ENCODE measurements around the gene NPIPA5. TPM values are rescaled to one million over a fixed set of nuclear protein-coding genes. Genes with fewer than 3 reads are reported as not detected.
"Not testable (repeated sequence)": the region's sequence is repeated elsewhere in the genome, so short reads cannot be mapped to it uniquely, and the experiment has no call there.

The NPIPA5 gene
- polyA plus RNA-seq (2013, experiment 1 of 2): 6.0 TPM
- 5.2 TPM for polyA plus RNA-seq (2013, experiment 2 of 2)

DNA sequence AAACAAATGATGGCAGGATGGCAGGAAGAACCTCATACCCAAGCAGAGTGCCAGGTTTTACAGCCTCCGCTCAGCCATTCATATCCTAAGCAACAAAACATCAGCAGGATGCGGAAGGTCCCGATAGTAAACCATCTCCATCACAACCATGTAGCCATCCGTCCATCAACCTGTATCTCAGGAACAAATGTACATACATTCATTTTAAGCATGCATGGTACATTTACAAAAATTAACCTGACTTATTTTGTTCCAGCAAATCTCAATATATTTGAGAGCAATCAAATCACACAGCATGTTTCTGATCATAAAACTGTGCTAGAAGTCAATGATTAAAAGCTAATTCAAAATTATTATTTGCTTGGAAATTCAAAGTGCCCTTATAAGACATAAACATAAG is at the start of gene NPIPA5:
Gene NPIPA5, minus strand, starts transcription at position 101 of the 400 bp plus-strand sequence. Its CDS starts 0 bp downstream, at position 101.
- H3K4me1 ChIP-seq (ENCODE audit: control insufficient read depth in 2 of 2, insufficient read depth in 1 of 2, low read depth in 1 of 2, low read length in 2 of 2); H3K79me1 ChIP-seq (ENCODE audit: low read depth, low read length); H2AK5ac ChIP-seq (ENCODE audit: low read depth, low read length); H2AFZ ChIP-seq (ENCODE audit: low read length); H3K9ac ChIP-seq (ENCODE audit: low read depth, low read length, poor library complexity); H4K91ac ChIP-seq (ENCODE audit: low read depth, low read length, poor library complexity); DNase-seq (ENCODE audit: low spot score); H2BK12ac ChIP-seq (ENCODE audit: low read length); H3K4me3 ChIP-seq (ENCODE audit: low read length in 2 of 2); H3K14ac ChIP-seq (ENCODE audit: low read length); H3K18ac ChIP-seq (ENCODE audit: low read length); H3K36me3 ChIP-seq (replicated peaks in 1 of 2; ENCODE audit: control insufficient read depth in 2 of 2, insufficient read depth in 2 of 2, low read length in 2 of 2); H3K4me2 ChIP-seq (ENCODE audit: insufficient read depth, low read length, poor library complexity, severe bottlenecking); H3K27ac ChIP-seq (replicated peaks; ENCODE audit: low read length); H3K4ac ChIP-seq (ENCODE audit: low read length); H2BK5ac ChIP-seq (ENCODE audit: low read length); H2BK120ac ChIP-seq (ENCODE audit: low read depth, low read length); H3K9me3 ChIP-seq (replicated peaks in 1 of 2; ENCODE audit: control insufficient read depth in 2 of 2, insufficient read depth in 1 of 2, low read depth in 1 of 2, low read length in 2 of 2); H4K8ac ChIP-seq (ENCODE audit: low read depth, low read length); H3K27me3 ChIP-seq (ENCODE audit: control insufficient read depth in 3 of 3, insufficient read depth in 3 of 3, low read depth in 1 of 3, low read length in 3 of 3); H3K23ac ChIP-seq (ENCODE audit: low read depth, low read length, poor library complexity); H2BK15ac ChIP-seq (ENCODE audit: low read length): not testable (repeated sequence)
- WGBS, 2 donors (ENCODE audit: extremely low coverage in 2 of 2, insufficient read length in 2 of 2, insufficient replicate concordance in 1 of 2): no CpG with 5 or more reads among the region's 4 CpGs

DNA sequence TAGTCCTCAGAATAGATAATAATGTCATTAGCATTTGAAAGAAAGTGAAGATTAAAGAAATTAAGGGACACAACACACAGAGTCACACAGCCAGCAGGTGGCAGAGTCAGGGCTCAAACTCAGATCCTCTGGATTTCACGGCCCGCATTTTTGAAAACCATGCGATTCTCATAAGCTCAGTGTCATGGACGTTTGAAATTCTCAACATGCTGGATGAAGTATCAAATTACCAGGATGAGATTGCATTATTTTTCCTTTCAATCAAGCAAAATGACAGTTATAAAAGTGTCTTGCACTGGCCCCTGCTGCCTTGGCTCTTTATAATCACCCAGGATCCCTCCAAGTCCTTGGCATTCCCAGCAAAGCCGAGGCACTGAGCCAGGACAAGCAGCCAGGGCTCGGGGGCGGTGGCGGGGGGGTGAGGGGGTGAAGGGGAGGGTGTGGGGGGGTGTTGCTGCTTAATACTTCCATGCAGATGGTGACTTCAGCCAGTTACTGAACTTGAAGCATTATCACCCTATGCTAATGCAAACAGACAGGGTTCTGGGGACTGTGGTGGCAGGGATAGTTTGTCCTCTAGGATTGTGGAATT is 49.6 kb upstream of the NPIPA5 start:
- Histone ChIP-seq H2BK5ac (ENCODE audit: low read length) (no peak overlapping the region), H3K9ac (ENCODE audit: low read depth, low read length, poor library complexity) (no peak overlapping the region), H3K79me1 (ENCODE audit: low read depth, low read length) (no peaks in the 10 kb centered on the region), H3K4ac (ENCODE audit: low read length) (no peak overlapping the region), H3K36me3 (replicated peaks in 1 of 2; ENCODE audit: control insufficient read depth in 2 of 2, insufficient read depth in 2 of 2, low read length in 2 of 2) (no peaks in the 10 kb centered on the region), H2BK12ac (ENCODE audit: low read length) (no peak overlapping the region), H2BK15ac (ENCODE audit: low read length) (no peak overlapping the region), H3K14ac (ENCODE audit: low read length) (no peak overlapping the region), H3K18ac (ENCODE audit: low read length) (no peak overlapping the region), H2AFZ (ENCODE audit: low read length) (peak overlapping the region; percentile 79), H3K23ac (ENCODE audit: low read depth, low read length, poor library complexity) (no peak overlapping the region), H3K27ac (replicated peaks; ENCODE audit: low read length) (no peak overlapping the region), H3K4me3 (ENCODE audit: low read length in 2 of 2) (no peak overlapping the region), H3K4me2 (ENCODE audit: insufficient read depth, low read length, poor library complexity, severe bottlenecking) (no peak overlapping the region), H4K8ac (ENCODE audit: low read depth, low read length) (no peak overlapping the region), H4K91ac (ENCODE audit: low read depth, low read length, poor library complexity) (no peak overlapping the region), H2AK5ac (ENCODE audit: low read depth, low read length) (no peak overlapping the region), H3K9me3 (replicated peaks in 1 of 2; ENCODE audit: control insufficient read depth in 2 of 2, insufficient read depth in 1 of 2, low read depth in 1 of 2, low read length in 2 of 2) (no peaks in the 10 kb centered on the region), H3K27me3 (ENCODE audit: control insufficient read depth in 3 of 3, insufficient read depth in 3 of 3, low read depth in 1 of 3, low read length in 3 of 3) (no peaks in the 10 kb centered on the region), H3K4me1 (ENCODE audit: control insufficient read depth in 2 of 2, insufficient read depth in 1 of 2, low read depth in 1 of 2, low read length in 2 of 2) (no peaks in the 10 kb centered on the region), H2BK120ac (ENCODE audit: low read depth, low read length) (no peak overlapping the region)
- no CpG with 5 or more reads among the region's 8 CpGs for WGBS, 2 donors (ENCODE audit: extremely low coverage in 2 of 2, insufficient read length in 2 of 2, insufficient replicate concordance in 1 of 2)
- DNase-seq (ENCODE audit: low spot score): no peak

GRCh38 chr16:15426796-15427195 is 48.7 kb upstream of the NPIPA5 start:
- no peak overlapping the region for H4K8ac ChIP-seq (ENCODE audit: low read depth, low read length)
- no peak overlapping the region for H2BK12ac ChIP-seq (ENCODE audit: low read length)
- no peaks in the 10 kb centered on the region for H3K4me1 ChIP-seq (ENCODE audit: control insufficient read depth in 2 of 2, insufficient read depth in 1 of 2, low read depth in 1 of 2, low read length in 2 of 2)
- no peak overlapping the region for H3K14ac ChIP-seq (ENCODE audit: low read length)
- no peak overlapping the region for H3K4ac ChIP-seq (ENCODE audit: low read length)
- no peak for DNase-seq (ENCODE audit: low spot score)
- H2AFZ ChIP-seq (ENCODE audit: low read length): no peak overlapping the region
- no peak overlapping the region for H3K27ac ChIP-seq (replicated peaks; ENCODE audit: low read length)
- WGBS, 2 donors (ENCODE audit: extremely low coverage in 2 of 2, insufficient read length in 2 of 2, insufficient replicate concordance in 1 of 2): no CpG with 5 or more reads among the region's 6 CpGs
- H4K91ac ChIP-seq (ENCODE audit: low read depth, low read length, poor library complexity): no peak overlapping the region
- no peak overlapping the region for H3K23ac ChIP-seq (ENCODE audit: low read depth, low read length, poor library complexity)
- H3K18ac ChIP-seq (ENCODE audit: low read length): no peak overlapping the region
- H2AK5ac ChIP-seq (ENCODE audit: low read depth, low read length): no peak overlapping the region
- H2BK5ac ChIP-seq (ENCODE audit: low read length): no peak overlapping the region
- no peak overlapping the region for H3K4me2 ChIP-seq (ENCODE audit: insufficient read depth, low read length, poor library complexity, severe bottlenecking)
- H3K9ac ChIP-seq (ENCODE audit: low read depth, low read length, poor library complexity): no peak overlapping the region
- H2BK15ac ChIP-seq (ENCODE audit: low read length): no peak overlapping the region
- H3K36me3 ChIP-seq (replicated peaks in 1 of 2; ENCODE audit: control insufficient read depth in 2 of 2, insufficient read depth in 2 of 2, low read length in 2 of 2): no peaks in the 10 kb centered on the region
- no peak overlapping the region for H3K4me3 ChIP-seq (ENCODE audit: low read length in 2 of 2)
- no peak overlapping the region for H2BK120ac ChIP-seq (ENCODE audit: low read depth, low read length)
- no peaks in the 10 kb centered on the region for H3K27me3 ChIP-seq (ENCODE audit: control insufficient read depth in 3 of 3, insufficient read depth in 3 of 3, low read depth in 1 of 3, low read length in 3 of 3)
- H3K79me1 ChIP-seq (ENCODE audit: low read depth, low read length): no peaks in the 10 kb centered on the region
- H3K9me3 ChIP-seq (replicated peaks in 1 of 2; ENCODE audit: control insufficient read depth in 2 of 2, insufficient read depth in 1 of 2, low read depth in 1 of 2, low read length in 2 of 2): no peaks in the 10 kb centered on the region

DNA sequence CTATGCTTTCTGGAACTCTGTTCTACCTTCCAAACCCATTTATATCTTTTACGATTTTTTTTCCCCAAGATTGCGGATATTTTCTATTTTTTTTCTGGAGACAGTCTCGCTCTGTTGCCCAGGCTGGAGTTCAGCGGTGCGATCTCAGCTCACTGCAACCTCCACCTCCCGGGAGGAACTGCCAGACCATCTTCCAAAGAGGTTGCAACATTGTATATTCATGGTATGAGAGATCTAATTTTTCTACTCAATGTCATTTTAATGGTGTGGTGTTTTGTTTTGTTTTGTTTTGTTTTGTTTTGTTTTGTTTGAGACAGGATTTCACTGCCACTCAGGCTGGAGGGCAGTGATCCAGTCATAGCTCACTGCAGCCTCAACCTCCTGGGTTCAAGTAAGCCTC is 47.8 kb upstream of the NPIPA5 start:
- no peak for DNase-seq (ENCODE audit: low spot score)
- Histone ChIP-seq H2BK5ac (ENCODE audit: low read length) (no peak overlapping the region), H4K8ac (ENCODE audit: low read depth, low read length) (no peak overlapping the region), H3K9me3 (replicated peaks in 1 of 2; ENCODE audit: control insufficient read depth in 2 of 2, insufficient read depth in 1 of 2, low read depth in 1 of 2, low read length in 2 of 2) (no peaks in the 10 kb centered on the region), H3K4me1 (ENCODE audit: control insufficient read depth in 2 of 2, insufficient read depth in 1 of 2, low read depth in 1 of 2, low read length in 2 of 2) (no peaks in the 10 kb centered on the region), H3K27me3 (ENCODE audit: control insufficient read depth in 3 of 3, insufficient read depth in 3 of 3, low read depth in 1 of 3, low read length in 3 of 3) (no peaks in the 10 kb centered on the region), H3K36me3 (replicated peaks in 1 of 2; ENCODE audit: control insufficient read depth in 2 of 2, insufficient read depth in 2 of 2, low read length in 2 of 2) (no peaks in the 10 kb centered on the region), H2BK15ac (ENCODE audit: low read length) (no peak overlapping the region), H3K4me3 (ENCODE audit: low read length in 2 of 2) (no peak overlapping the region), H2BK12ac (ENCODE audit: low read length) (no peak overlapping the region), H4K91ac (ENCODE audit: low read depth, low read length, poor library complexity) (no peak overlapping the region), H3K79me1 (ENCODE audit: low read depth, low read length) (no peaks in the 10 kb centered on the region), H3K14ac (ENCODE audit: low read length) (no peak overlapping the region), H2AK5ac (ENCODE audit: low read depth, low read length) (no peak overlapping the region), H3K4ac (ENCODE audit: low read length) (no peak overlapping the region), H2BK120ac (ENCODE audit: low read depth, low read length) (no peak overlapping the region), H2AFZ (ENCODE audit: low read length) (no peak overlapping the region), H3K18ac (ENCODE audit: low read length) (no peak overlapping the region), H3K9ac (ENCODE audit: low read depth, low read length, poor library complexity) (no peak overlapping the region), H3K23ac (ENCODE audit: low read depth, low read length, poor library complexity) (no peak overlapping the region), H3K27ac (replicated peaks; ENCODE audit: low read length) (no peak overlapping the region), H3K4me2 (ENCODE audit: insufficient read depth, low read length, poor library complexity, severe bottlenecking) (no peak overlapping the region)
- no CpG with 5 or more reads among the region's 6 CpGs for WGBS, 2 donors (ENCODE audit: extremely low coverage in 2 of 2, insufficient read length in 2 of 2, insufficient replicate concordance in 1 of 2)
